ENCODE measurements around the gene SKAP1.

The SKAP1 gene

DNA sequence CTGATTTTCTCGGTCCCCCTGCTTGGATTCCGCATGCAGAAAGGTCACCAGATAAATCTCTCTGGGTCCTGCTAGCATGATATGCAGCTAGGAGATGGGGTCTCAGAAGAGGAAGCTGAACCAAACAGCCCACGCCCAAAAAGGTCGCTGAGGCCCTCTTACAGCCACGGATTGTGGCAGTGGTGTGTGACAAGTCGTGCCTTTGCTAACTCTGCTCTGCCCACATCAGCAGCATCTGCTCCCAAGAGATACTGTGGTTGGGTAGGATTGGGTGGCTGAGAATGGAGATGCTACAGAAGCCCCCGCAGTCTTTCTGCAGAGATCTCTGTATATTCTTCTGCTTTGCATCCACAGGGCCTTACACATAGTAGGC is 15.2 kb upstream of the SKAP1 start:
- H3K4me3 ChIP-seq (ENCODE audit: low read depth, low read length), result no peak overlapping the region
- H3K36me3 ChIP-seq (ENCODE audit: insufficient read depth, low read length), result no peaks in the 10 kb centered on the region
- H3K79me2 ChIP-seq (ENCODE audit: control insufficient read depth, insufficient read depth, low read length, unreplicated experiment), result no peaks in the 10 kb centered on the region
- H3K27me3 ChIP-seq (ENCODE audit: insufficient read depth, low read length), result peaks cover 74% of the 10 kb centered on the region
- H3K27ac ChIP-seq (ENCODE audit: low read depth, low read length), result no peak overlapping the region
- H2AFZ ChIP-seq (ENCODE audit: low read length, unreplicated experiment), result no peak overlapping the region
- no peaks in the 10 kb centered on the region for H3K4me1 ChIP-seq (ENCODE audit: control insufficient read depth, insufficient read depth, low read length, unreplicated experiment)

DNA sequence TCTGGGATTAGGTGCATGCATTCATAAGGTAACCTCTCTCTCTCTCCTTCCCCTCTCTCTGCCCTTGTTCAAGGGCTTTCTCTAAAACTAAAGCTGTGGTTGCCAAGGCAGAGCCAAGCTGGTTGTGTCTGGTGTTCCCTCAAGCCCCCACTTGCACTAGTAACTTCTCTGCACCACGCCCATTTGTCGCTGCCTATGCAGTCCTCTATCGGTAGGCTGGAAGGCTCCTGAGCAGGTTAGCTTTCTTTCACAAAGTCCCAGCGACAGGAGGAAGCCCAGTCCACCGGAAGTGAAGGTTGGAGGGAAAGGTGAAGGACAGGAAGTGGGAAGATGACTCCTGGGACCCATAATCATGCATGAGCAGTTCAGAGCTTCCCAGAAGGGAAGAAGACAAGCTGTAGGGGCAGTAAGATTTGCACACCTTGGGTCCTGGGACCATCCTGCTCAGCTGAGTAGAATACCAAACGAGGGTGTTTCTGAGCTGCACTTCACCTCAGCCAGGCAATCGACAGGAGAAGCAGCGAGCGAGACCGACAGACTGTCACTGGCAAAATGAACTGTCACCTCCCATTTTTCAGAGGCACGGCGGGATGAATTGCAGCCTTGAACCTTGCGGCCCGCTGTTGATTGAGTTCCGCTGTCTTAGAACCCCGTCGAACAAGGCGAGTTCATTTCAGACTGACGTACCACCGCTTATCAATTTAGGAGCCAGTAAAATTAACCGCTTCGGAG is 14.7 kb upstream of the SKAP1 start:
- Histone ChIP-seq H3K4me1 (ENCODE audit: control insufficient read depth, insufficient read depth, low read length, unreplicated experiment) (no peaks in the 10 kb centered on the region), H3K4me3 (ENCODE audit: low read depth, low read length) (no peak overlapping the region), H3K79me2 (ENCODE audit: control insufficient read depth, insufficient read depth, low read length, unreplicated experiment) (no peaks in the 10 kb centered on the region), H2AFZ (ENCODE audit: low read length, unreplicated experiment) (no peak overlapping the region), H3K27ac (ENCODE audit: low read depth, low read length) (no peak overlapping the region), H3K27me3 (ENCODE audit: insufficient read depth, low read length) (peaks cover 74% of the 10 kb centered on the region), H3K36me3 (ENCODE audit: insufficient read depth, low read length) (no peaks in the 10 kb centered on the region)

DNA sequence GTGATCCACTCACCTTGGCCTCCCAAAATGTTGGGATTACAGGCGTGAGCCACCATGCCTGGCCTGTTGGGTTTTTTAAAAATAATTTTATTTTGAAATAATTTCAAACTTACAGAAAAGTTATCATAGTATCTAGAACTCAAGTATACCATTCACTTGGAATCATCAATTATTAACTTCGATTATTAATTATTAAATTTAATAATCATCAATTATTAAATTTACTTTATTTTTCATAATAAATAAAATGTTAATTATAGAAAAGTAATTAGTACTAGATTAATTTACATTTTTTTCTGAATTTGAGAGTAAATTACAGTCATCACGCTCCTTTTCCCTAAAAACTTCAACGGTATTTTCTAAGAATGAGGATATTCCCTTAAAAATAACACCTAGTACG is 13.7 kb upstream of the SKAP1 start:
- H3K36me3 ChIP-seq (ENCODE audit: insufficient read depth, low read length), result no peaks in the 10 kb centered on the region
- no peak overlapping the region for H3K27ac ChIP-seq (ENCODE audit: low read depth, low read length)
- H3K4me3 ChIP-seq (ENCODE audit: low read depth, low read length), result no peak overlapping the region
- peaks cover 82% of the 10 kb centered on the region for H3K27me3 ChIP-seq (ENCODE audit: insufficient read depth, low read length)
- no peak overlapping the region for H2AFZ ChIP-seq (ENCODE audit: low read length, unreplicated experiment)
- H3K79me2 ChIP-seq (ENCODE audit: control insufficient read depth, insufficient read depth, low read length, unreplicated experiment), result no peaks in the 10 kb centered on the region
- H3K4me1 ChIP-seq (ENCODE audit: control insufficient read depth, insufficient read depth, low read length, unreplicated experiment), result no peaks in the 10 kb centered on the region

GRCh38 chr17:48442819-48443218 is 12.8 kb upstream of the SKAP1 start:
- no peaks in the 10 kb centered on the region for H3K79me2 ChIP-seq (ENCODE audit: control insufficient read depth, insufficient read depth, low read length, unreplicated experiment)
- H2AFZ ChIP-seq (ENCODE audit: low read length, unreplicated experiment), result no peak overlapping the region
- no peak overlapping the region for H3K4me3 ChIP-seq (ENCODE audit: low read depth, low read length)
- no peak overlapping the region for H3K27ac ChIP-seq (ENCODE audit: low read depth, low read length)
- no peaks in the 10 kb centered on the region for H3K4me1 ChIP-seq (ENCODE audit: control insufficient read depth, insufficient read depth, low read length, unreplicated experiment)
- no peaks in the 10 kb centered on the region for H3K36me3 ChIP-seq (ENCODE audit: insufficient read depth, low read length)
- peaks cover 84% of the 10 kb centered on the region for H3K27me3 ChIP-seq (ENCODE audit: insufficient read depth, low read length)

- no peak overlapping the region for H3K4me3 ChIP-seq (ENCODE audit: low read depth, low read length)
- H3K27ac ChIP-seq (ENCODE audit: low read depth, low read length), result no peak overlapping the region
- H3K27me3 ChIP-seq (ENCODE audit: insufficient read depth, low read length), result peaks cover 82% of the 10 kb centered on the region
- no peaks in the 10 kb centered on the region for H3K36me3 ChIP-seq (ENCODE audit: insufficient read depth, low read length)
- H3K4me1 ChIP-seq (ENCODE audit: control insufficient read depth, insufficient read depth, low read length, unreplicated experiment), result no peaks in the 10 kb centered on the region
- no peak overlapping the region for H2AFZ ChIP-seq (ENCODE audit: low read length, unreplicated experiment)
- H3K79me2 ChIP-seq (ENCODE audit: control insufficient read depth, insufficient read depth, low read length, unreplicated experiment), result no peaks in the 10 kb centered on the region
These were observed 11.8 kb upstream of the SKAP1 start for GRCh38 chr17:48441862-48442261.

GRCh38 chr17:48441231-48441711 is 11.3 kb upstream of the SKAP1 start:
- Histone ChIP-seq H2AFZ (ENCODE audit: low read length, unreplicated experiment) (no peak overlapping the region), H3K4me3 (ENCODE audit: low read depth, low read length) (no peak overlapping the region), H3K79me2 (ENCODE audit: control insufficient read depth, insufficient read depth, low read length, unreplicated experiment) (no peaks in the 10 kb centered on the region), H3K4me1 (ENCODE audit: control insufficient read depth, insufficient read depth, low read length, unreplicated experiment) (no peaks in the 10 kb centered on the region), H3K36me3 (ENCODE audit: insufficient read depth, low read length) (no peaks in the 10 kb centered on the region), H3K27ac (ENCODE audit: low read depth, low read length) (no peak overlapping the region), H3K27me3 (ENCODE audit: insufficient read depth, low read length) (peaks cover 83% of the 10 kb centered on the region)

- H3K27ac ChIP-seq (ENCODE audit: low read depth, low read length), result no peak overlapping the region
- H3K4me3 ChIP-seq (ENCODE audit: low read depth, low read length), result no peak overlapping the region
- H3K36me3 ChIP-seq (ENCODE audit: insufficient read depth, low read length), result no peaks in the 10 kb centered on the region
- no peak overlapping the region for H2AFZ ChIP-seq (ENCODE audit: low read length, unreplicated experiment)
- no peaks in the 10 kb centered on the region for H3K4me1 ChIP-seq (ENCODE audit: control insufficient read depth, insufficient read depth, low read length, unreplicated experiment)
- H3K27me3 ChIP-seq (ENCODE audit: insufficient read depth, low read length), result peaks cover 82% of the 10 kb centered on the region
- no peaks in the 10 kb centered on the region for H3K79me2 ChIP-seq (ENCODE audit: control insufficient read depth, insufficient read depth, low read length, unreplicated experiment)
These were observed 10.7 kb upstream of the SKAP1 start for GRCh38 chr17:48440669-48441068.

DNA sequence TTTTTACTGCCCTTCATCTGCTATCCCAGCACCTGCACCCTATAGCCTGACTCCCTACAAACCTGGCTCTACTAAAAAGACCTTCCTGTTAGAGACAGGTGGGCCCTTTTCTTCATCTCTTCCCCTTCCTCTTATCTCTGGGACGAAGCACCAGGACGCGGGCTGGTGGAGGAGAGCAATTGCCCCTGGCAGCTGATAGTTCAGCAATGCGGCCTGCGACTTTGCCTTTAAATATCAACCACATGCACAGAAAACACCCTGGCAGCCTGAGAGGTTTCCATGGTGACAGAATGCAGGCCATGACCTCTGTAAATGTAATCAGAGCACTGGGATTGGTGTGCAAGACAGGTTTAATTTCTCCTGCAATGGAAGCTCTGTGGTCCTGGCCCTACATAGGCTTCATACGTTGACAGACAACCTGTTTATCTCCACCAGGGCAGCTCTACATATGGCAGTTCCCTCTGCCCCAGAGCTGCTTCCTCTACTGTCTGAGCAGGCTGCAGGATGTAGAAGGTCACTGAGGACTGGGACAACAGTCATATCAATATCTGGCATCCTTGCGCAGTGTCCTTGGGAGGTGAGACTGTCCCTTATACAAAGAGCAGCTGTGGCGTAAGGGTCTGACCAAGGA is 10.0 kb upstream of the SKAP1 start:
- Histone ChIP-seq H2AFZ (ENCODE audit: low read length, unreplicated experiment) (no peak overlapping the region), H3K27me3 (ENCODE audit: insufficient read depth, low read length) (peaks cover 82% of the 10 kb centered on the region), H3K27ac (ENCODE audit: low read depth, low read length) (no peak overlapping the region), H3K36me3 (ENCODE audit: insufficient read depth, low read length) (no peaks in the 10 kb centered on the region), H3K4me1 (ENCODE audit: control insufficient read depth, insufficient read depth, low read length, unreplicated experiment) (no peaks in the 10 kb centered on the region), H3K79me2 (ENCODE audit: control insufficient read depth, insufficient read depth, low read length, unreplicated experiment) (no peaks in the 10 kb centered on the region), H3K4me3 (ENCODE audit: low read depth, low read length) (no peak overlapping the region)

DNA sequence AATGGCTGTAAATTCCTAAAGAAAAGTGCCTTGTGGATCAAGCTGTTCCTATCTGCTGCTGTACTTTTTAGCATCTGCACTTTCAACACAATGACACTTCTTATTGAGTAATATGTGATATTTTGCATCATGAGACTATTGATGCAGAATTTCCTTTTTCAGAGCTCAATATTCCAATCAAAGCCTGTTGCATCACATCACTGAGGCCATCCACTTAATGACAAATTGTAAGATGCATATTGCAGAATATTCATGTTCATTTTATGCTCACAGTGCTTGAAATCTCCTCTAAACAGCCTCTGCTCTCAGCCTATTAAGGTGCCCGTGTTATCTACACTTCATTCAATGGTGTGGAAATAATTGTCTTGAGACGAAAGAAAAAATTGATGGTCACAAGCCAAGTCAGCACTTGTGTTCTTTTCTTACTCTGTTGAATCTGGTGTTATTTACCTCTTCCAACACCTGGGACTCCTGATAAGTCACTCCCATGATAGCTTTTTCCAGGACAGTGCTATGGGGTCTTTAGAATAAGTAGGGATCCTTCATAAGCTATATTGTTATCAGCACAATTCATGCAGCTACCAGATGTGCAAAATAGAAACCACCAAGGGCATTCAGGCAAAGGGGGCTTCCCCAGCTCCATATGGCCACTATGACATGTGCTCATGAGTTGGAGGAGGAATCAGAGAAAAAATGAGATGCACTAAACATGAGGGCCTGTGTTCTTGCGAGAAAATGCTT is 9.3 kb upstream of the SKAP1 start:
- H3K36me3 ChIP-seq (ENCODE audit: insufficient read depth, low read length), result no peaks in the 10 kb centered on the region
- H3K27ac ChIP-seq (ENCODE audit: low read depth, low read length), result no peak overlapping the region
- H3K27me3 ChIP-seq (ENCODE audit: insufficient read depth, low read length), result peaks cover 82% of the 10 kb centered on the region
- H3K4me3 ChIP-seq (ENCODE audit: low read depth, low read length), result no peak overlapping the region
- no peak overlapping the region for H2AFZ ChIP-seq (ENCODE audit: low read length, unreplicated experiment)
- no peaks in the 10 kb centered on the region for H3K4me1 ChIP-seq (ENCODE audit: control insufficient read depth, insufficient read depth, low read length, unreplicated experiment)
- no peaks in the 10 kb centered on the region for H3K79me2 ChIP-seq (ENCODE audit: control insufficient read depth, insufficient read depth, low read length, unreplicated experiment)

- no peaks in the 10 kb centered on the region for H3K4me1 ChIP-seq (ENCODE audit: control insufficient read depth, insufficient read depth, low read length, unreplicated experiment)
- no peak overlapping the region for H2AFZ ChIP-seq (ENCODE audit: low read length, unreplicated experiment)
- H3K27ac ChIP-seq (ENCODE audit: low read depth, low read length), result no peak overlapping the region
- peaks cover 87% of the 10 kb centered on the region for H3K27me3 ChIP-seq (ENCODE audit: insufficient read depth, low read length)
- H3K36me3 ChIP-seq (ENCODE audit: insufficient read depth, low read length), result no peaks in the 10 kb centered on the region
- no peaks in the 10 kb centered on the region for H3K79me2 ChIP-seq (ENCODE audit: control insufficient read depth, insufficient read depth, low read length, unreplicated experiment)
- no peak overlapping the region for H3K4me3 ChIP-seq (ENCODE audit: low read depth, low read length)
These were observed 8.6 kb upstream of the SKAP1 start for GRCh38 chr17:48438516-48439061.
